GM10266 (cell line): ENCODE results near the gene MYBBP1A.

ENCODE experiments used
- DNase-seq: peaks from one replicate; pipeline ENCODE4 v3.0.0; 2012; ENCODE audit errors: extremely low spot score
- TF ChIP-seq, protein P1 (sequence below): IDR thresholded peaks from 2 replicates; pipeline ENCODE4 v1.5.1; 2012; ENCODE audit warnings: mild to moderate bottlenecking, low read depth; ENCODE audit not compliant: control insufficient read depth, insufficient read depth; ENCODE audit errors: missing control alignments

The MYBBP1A gene

DNA sequence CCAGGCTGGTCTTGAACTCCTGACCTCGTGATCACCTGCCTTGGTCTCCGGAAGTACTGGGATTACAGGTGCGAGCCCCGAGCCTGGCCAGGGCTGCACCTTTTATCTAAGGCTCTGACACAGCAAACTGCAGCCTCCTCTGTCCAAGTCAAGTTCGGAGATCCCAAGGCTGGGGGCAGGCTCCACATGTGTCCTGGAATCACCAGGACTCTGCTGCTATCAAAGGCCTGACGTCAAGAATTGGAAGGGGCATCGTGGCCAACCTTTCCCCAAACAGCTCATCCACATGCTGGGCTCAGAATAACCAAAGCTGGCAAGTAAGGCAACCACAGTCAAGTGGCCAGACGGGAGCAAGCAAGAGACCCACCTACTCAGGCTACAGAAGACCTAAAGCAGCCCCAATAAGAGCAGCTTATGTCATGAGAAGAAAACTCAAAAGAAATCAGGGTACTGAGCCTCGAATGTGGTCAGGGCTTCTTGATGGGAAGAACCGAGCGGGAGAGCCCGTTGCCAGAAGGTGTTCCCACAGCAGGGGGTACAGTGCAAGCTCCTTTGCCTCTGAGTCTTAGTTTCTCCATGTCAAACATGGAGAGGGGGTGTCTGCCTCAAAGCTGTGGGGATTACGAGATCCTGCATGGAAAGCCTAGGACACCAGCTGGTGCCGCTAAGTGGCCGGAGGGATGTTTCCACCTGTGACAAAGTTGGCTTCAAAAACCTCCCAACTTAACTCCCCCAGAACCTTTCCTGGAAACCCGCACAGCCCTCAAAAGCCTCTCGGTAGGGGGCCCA is 7.9 kb downstream of the MYBBP1A start:
- no peak for DNase-seq
- TF ChIP-seq, protein P1, sequence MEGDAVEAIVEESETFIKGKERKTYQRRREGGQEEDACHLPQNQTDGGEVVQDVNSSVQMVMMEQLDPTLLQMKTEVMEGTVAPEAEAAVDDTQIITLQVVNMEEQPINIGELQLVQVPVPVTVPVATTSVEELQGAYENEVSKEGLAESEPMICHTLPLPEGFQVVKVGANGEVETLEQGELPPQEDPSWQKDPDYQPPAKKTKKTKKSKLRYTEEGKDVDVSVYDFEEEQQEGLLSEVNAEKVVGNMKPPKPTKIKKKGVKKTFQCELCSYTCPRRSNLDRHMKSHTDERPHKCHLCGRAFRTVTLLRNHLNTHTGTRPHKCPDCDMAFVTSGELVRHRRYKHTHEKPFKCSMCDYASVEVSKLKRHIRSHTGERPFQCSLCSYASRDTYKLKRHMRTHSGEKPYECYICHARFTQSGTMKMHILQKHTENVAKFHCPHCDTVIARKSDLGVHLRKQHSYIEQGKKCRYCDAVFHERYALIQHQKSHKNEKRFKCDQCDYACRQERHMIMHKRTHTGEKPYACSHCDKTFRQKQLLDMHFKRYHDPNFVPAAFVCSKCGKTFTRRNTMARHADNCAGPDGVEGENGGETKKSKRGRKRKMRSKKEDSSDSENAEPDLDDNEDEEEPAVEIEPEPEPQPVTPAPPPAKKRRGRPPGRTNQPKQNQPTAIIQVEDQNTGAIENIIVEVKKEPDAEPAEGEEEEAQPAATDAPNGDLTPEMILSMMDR = no peak

DNA sequence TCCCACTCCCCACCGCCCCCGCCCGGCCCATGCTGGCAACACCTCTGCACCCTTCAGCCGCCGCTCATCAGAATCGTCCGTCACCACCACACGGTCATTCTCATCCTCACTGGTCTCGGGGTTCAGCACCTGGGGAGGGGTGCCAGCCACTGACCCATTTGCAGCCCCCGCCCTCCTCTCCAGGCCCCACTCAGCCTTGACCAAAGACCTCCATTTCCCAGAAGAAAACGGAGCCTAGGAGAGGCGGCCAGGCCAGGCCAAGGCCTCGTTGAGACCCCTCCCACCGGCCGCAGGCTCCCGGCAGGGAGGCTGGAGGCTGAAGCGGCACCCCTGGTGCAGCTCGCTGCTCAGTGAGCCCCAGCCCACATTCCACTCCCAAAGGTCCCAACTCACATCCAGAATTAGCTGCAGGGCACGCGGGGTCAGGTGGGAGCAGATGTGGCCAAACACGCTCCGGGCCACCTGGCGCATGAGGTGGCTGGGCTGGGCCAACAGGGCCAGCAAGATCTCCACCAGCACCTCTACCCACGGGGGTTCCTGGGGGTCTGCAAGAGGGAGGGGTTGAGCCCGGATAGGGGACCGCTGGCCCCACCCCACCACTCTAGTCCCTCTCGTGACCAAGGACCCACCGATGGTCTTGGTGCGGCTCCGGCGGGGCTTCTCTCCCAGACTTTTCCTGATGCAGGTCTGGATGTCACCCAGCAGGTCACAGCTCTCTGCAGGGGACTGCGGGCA is 9.8 kb downstream of the MYBBP1A start:
- no peak for DNase-seq
- TF ChIP-seq, protein P1 = no peak

- TF ChIP-seq, protein P1 = no peak
- DNase-seq = no peak
These were observed 10.3 kb downstream of the MYBBP1A start for GRCh38 chr17:4544951-4545216.

- TF ChIP-seq, protein P1 = no peak
- DNase-seq = no peak
These were observed 10.8 kb downstream of the MYBBP1A start for GRCh38 chr17:4544135-4544950.

- TF ChIP-seq, protein P1 = no peak
- DNase-seq = no peak
These were observed 11.6 kb downstream of the MYBBP1A start for GRCh38 chr17:4543557-4544026.

DNA sequence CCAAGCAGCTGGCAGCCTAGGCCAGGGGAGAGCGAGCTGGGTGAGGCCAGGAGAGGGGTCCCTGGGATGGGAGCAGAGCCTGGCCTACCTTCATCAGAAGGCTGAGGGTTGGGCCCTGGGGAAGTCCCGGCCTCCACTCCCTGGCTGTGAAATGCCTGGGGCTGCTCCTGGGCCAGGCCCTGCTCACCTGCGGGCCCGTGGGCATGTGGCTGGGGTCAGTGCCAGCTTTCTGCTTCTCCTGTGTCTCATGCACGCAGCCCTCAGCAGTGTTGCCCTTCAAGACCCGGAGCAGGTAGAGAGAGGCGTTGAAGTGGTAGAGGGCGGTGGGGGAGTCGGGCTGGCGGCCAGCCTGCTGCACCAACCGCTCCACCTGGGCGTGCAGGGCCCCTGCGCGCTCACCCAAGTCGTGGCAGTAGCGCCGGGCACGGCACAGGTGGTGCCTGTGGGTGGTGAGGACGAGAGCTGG is 12.4 kb downstream of the MYBBP1A start:
- DNase-seq = no peak

More for the DNA sequence above, 12.4 kb downstream of the MYBBP1A start:
- TF ChIP-seq, protein P1 = no peak
